Measurements from ENCODE around the gene CAND2. TPM values are rescaled to one million over a fixed set of nuclear protein-coding genes. Genes with fewer than 3 reads are reported as not detected.
A peak's percentile ranks its signal among the peaks of the same experiment; 100 is the strongest.

The CAND2 gene
- total and polyA plus RNA-seq, 9 of the 15 experiments (the other 6 are each of a cell fraction or from before 2014, with no cell fraction given), result 0.91 to 14.9 (median 4.3) TPM

- no peak for TF ChIP-seq RFX5 (IDR thresholded peaks at IDR 0.05; ENCODE audit: low read depth, low read length)
Measured at GRCh38 chr3:12841149-12841969, 44.9 kb downstream of the CAND2 start, which contains the start of gene RPL32 (continued).

- BruUV-seq (replicated peaks), result no TSS peak
- intact Hi-C loops (cut with micrococcal nuclease) (loop anchor here (5.0 kb wide), 2 partner anchors 55 to 285 kb away; partner anchors contain the start of gene MKRN2), in situ Hi-C loops (cut with MboI) (no loop called here)
- peak overlapping the region; percentile 93 for H3K27ac ChIP-seq (ENCODE audit: extremely low read depth, low read depth, low read length)
- CTCF ChIA-PET (ENCODE audit: low intra/inter-chr PET ratio), result interaction anchor here (1.2 kb wide), 1 partner anchor 26 kb away, joined by 3 read pairs; no protein-coding TSS in a partner anchor
- H3K79me2 ChIP-seq (ENCODE audit: control insufficient read depth, insufficient read depth, low read length), result peaks cover 48% of the 10 kb centered on the region
- H3K4me3 ChIP-seq, result peak overlapping the region; percentile 85
- no peaks in the 10 kb centered on the region for H3K9me3 ChIP-seq (replicated peaks; ENCODE audit: control insufficient read depth, insufficient read depth, low read depth, low read length)
- peak overlapping the region; percentile 100 for H3K4me2 ChIP-seq (ENCODE audit: insufficient read depth, low read length)
- no peak for FAIRE-seq
- peaks cover 43% of the 10 kb centered on the region for H3K36me3 ChIP-seq (ENCODE audit: control insufficient read depth, insufficient read depth, low read length)
- H3K9me1 ChIP-seq (ENCODE audit: control insufficient read depth, insufficient read depth, low read length), result peaks cover 7% of the 10 kb centered on the region
- no peak for DNase-seq (ENCODE audit: extremely low read depth in 1 of 4, low spot score in 3 of 4)
- peak overlapping the region; percentile 46 to 98; a peak in 3 of 4 replicates for H3K9ac ChIP-seq (ENCODE audit: insufficient read depth in 1 of 2, low read depth in 2 of 2, low read length in 2 of 2)
- ATAC-seq, result peak; percentile 15
- peak overlapping the region; percentile 98 for H2AFZ ChIP-seq (ENCODE audit: low read depth, low read length)
- H3K27me3 ChIP-seq (ENCODE audit: control insufficient read depth in 2 of 2, insufficient read depth in 2 of 2, low read length in 2 of 2), result no peaks in the 10 kb centered on the region
- 23% methylated on average over 7 of the region's 7 CpGs for WGBS (ENCODE audit: insufficient coverage, low coverage, missing lambda C conversion rate)
- POLR2A ChIA-PET, result interaction anchor here (0.6 to 4.3 kb wide), 24 partner anchors 10 to 260 kb away, joined by 3 to 70 read pairs (median 4); no protein-coding TSS in a partner anchor
- H4K20me1 ChIP-seq (replicated peaks; ENCODE audit: control insufficient read depth, insufficient read depth, low read length), result peaks cover 40% of the 10 kb centered on the region
- peaks cover 24 to 33% of the 10 kb centered on the region in 2 experiments; a peak in 4 of 5 replicates for H3K4me1 ChIP-seq (replicated peaks in 1 of 2; ENCODE audit: control insufficient read depth in 2 of 2, insufficient read depth in 2 of 2, low read length in 2 of 2)
- TF ChIP-seq HBP1 (CRISPR knock-in tag; IDR thresholded peaks at IDR 0.05) (0 out of 2 replicates have a peak, but pooled peaks have one; percentile 6), CEBPB (tag; IDR thresholded peaks at IDR 0.05) (0 out of 2 replicates have a peak, but pooled peaks have one; percentile 15), FOSL1 (tag; conservative IDR thresholded peaks at IDR 0.05) (no peak), ZNF3 (CRISPR knock-in tag; IDR thresholded peaks at IDR 0.05) (peak; percentile 63; the same call in 1 of the 2 replicates), ATF4 (CRISPR knock-in tag; IDR thresholded peaks at IDR 0.05) (0 out of 2 replicates have a peak, but pooled peaks have one; percentile 38), ZNF318 (IDR thresholded peaks at IDR 0.05; ENCODE audit: borderline replicate concordance in 1 of 2, low read depth in 1 of 2) (no peak)
Measured at GRCh38 chr3:12841970-12842328, 45.5 kb downstream of the CAND2 start.

Data from K562 (cell line).